NCI-H2171 treated with DMSO at 0.1 percent for 48 hours (cell line): Measurements from ENCODE around the gene GON4L.
A peak's percentile ranks its signal among the peaks of the same experiment; 100 is the strongest.
"Not testable (repeated sequence)": the region's sequence is repeated elsewhere in the genome, so short reads cannot be mapped to it uniquely, and the experiment has no call there.

Experiments
- DNase-seq: peaks from one replicate; lab custom pipeline; 2025; lab: John Stamatoyannopoulos, UW

Gene GON4L

GRCh38 chr1:155748141-155748540, 108.9 kb downstream of the GON4L start:
- DNase-seq: not testable (repeated sequence)

- not testable (repeated sequence) for DNase-seq
Observed at GRCh38 chr1:155747586-155747985, 109.4 kb downstream of the GON4L start.

- peak; percentile 97 for DNase-seq
Observed at GRCh38 chr1:155745284-155746228, 111.5 kb downstream of the GON4L start.

GRCh38 chr1:155744711-155745283, 112.2 kb downstream of the GON4L start:
- DNase-seq: no peak

- DNase-seq: no peak
Observed at GRCh38 chr1:155741908-155742307, 115.1 kb downstream of the GON4L start.

GRCh38 chr1:155740995-155741394, 116.0 kb downstream of the GON4L start:
- no peak for DNase-seq

- DNase-seq: peak; percentile 7
Observed at GRCh38 chr1:155729031-155729898, 127.7 kb downstream of the GON4L start.

GRCh38 chr1:155725142-155725541, 131.9 kb downstream of the GON4L start:
- DNase-seq: no peak

GRCh38 chr1:155719703-155720102, 137.3 kb downstream of the GON4L start:
- no peak for DNase-seq

GRCh38 chr1:155718524-155719115, 138.4 kb downstream of the GON4L start:
- not testable (repeated sequence) for DNase-seq

- no peak for DNase-seq
Observed at GRCh38 chr1:155717041-155717440, 140.0 kb downstream of the GON4L start.

GRCh38 chr1:155715777-155716176, 141.2 kb downstream of the GON4L start:
- DNase-seq: no peak

GRCh38 chr1:155715056-155715455, 142.0 kb downstream of the GON4L start:
- not testable (repeated sequence) for DNase-seq

- no peak for DNase-seq
Observed at GRCh38 chr1:155713075-155713474, 143.9 kb downstream of the GON4L start.

- DNase-seq: not testable (repeated sequence)
Observed at GRCh38 chr1:155712636-155713035, 144.4 kb downstream of the GON4L start.

GRCh38 chr1:155711457-155711856, 145.6 kb downstream of the GON4L start:
- not testable (repeated sequence) for DNase-seq

- no peak for DNase-seq
Observed at GRCh38 chr1:155709391-155709790, 147.6 kb downstream of the GON4L start.

GRCh38 chr1:155706139-155706538, 150.9 kb downstream of the GON4L start:
- no peak for DNase-seq

GRCh38 chr1:155704414-155704813, 152.6 kb downstream of the GON4L start:
- DNase-seq: peak; percentile 5

GRCh38 chr1:155703216-155703615, 153.8 kb downstream of the GON4L start:
- DNase-seq: no peak

- DNase-seq: not testable (repeated sequence)
Observed at GRCh38 chr1:155701675-155702074, 155.3 kb downstream of the GON4L start.
